Suprapubic skin (tissue), 4 donors: Measurements from ENCODE around the gene LINGO1.

Experiments used
- CTCF ChIP-seq, 2 donors: fragments of 200-600 bp in 1 of 2; fragments of 450-650 bp in 1 of 2; sonication (generic) in 1 of 2; IDR thresholded peaks; one replicate each; pipeline ENCODE4 v1.5.1; 2016 to 2019; ENCODE audit warnings: antibody characterized with exemption in 2 of 2, mild to moderate bottlenecking in 1 of 2, moderate library complexity in 1 of 2
- EP300 ChIP-seq: sonication (generic); formaldehyde crosslinking; IDR thresholded peaks from one replicate; pipeline ENCODE4 v1.6.1; 2017; ENCODE audit warnings: antibody characterized with exemption
- POLR2A ChIP-seq, 2 donors: fragments of 450-650 bp; IDR thresholded peaks; one replicate each; pipeline ENCODE4 v1.6.1; 2017; ENCODE audit warnings: antibody characterized with exemption in 2 of 2, mild to moderate bottlenecking in 2 of 2, moderate library complexity in 2 of 2
- POLR2AphosphoS5 ChIP-seq, 3 donors: sonication (generic); formaldehyde crosslinking; IDR thresholded peaks; one replicate each; pipeline ENCODE4 v1.6.1; 2017; ENCODE audit warnings: antibody characterized with exemption in 3 of 3

GRCh38 chr15:77563623-77564156 is 69.0 kb downstream of the LINGO1 start:
- no peak for TF ChIP-seq POLR2A (IDR thresholded peaks at IDR 0.05)
- TF ChIP-seq POLR2AphosphoS5 (IDR thresholded peaks at IDR 0.05) = no peak
- no peak for TF ChIP-seq CTCF (IDR thresholded peaks at IDR 0.05)
- TF ChIP-seq EP300 = no peak
